ENCODE results near the gene FOXP1. TPM values are rescaled to one million over a fixed set of nuclear protein-coding genes. Genes with fewer than 3 reads are reported as not detected.

FOXP1 gene
- total and polyA plus RNA-seq, 9 of the 15 experiments (the other 6 are each of a cell fraction or from before 2014, with no cell fraction given), result 7.7 to 34.5 (median 13.7) TPM

- no TSS peak for BruUV-seq (replicated peaks)
- DNase-seq (ENCODE audit: extremely low read depth in 1 of 4, low spot score in 3 of 4), result no peak
- Histone ChIP-seq H3K4me2 (ENCODE audit: insufficient read depth, low read length) (no peak overlapping the region), H2AFZ (ENCODE audit: low read depth, low read length) (no peak overlapping the region), H3K9me3 (replicated peaks; ENCODE audit: control insufficient read depth, insufficient read depth, low read depth, low read length) (no peaks in the 10 kb centered on the region), H3K9me1 (ENCODE audit: control insufficient read depth, insufficient read depth, low read length) (no peaks in the 10 kb centered on the region), H3K4me1 (replicated peaks in 1 of 2; ENCODE audit: control insufficient read depth in 2 of 2, insufficient read depth in 2 of 2, low read length in 2 of 2) (no peaks in the 10 kb centered on the region; a peak in 1 of 5 replicates), H4K20me1 (replicated peaks; ENCODE audit: control insufficient read depth, insufficient read depth, low read length) (no peaks in the 10 kb centered on the region), H3K79me2 (ENCODE audit: control insufficient read depth, insufficient read depth, low read length) (no peaks in the 10 kb centered on the region), H3K27me3 (ENCODE audit: control insufficient read depth in 2 of 2, insufficient read depth in 2 of 2, low read length in 2 of 2) (no peaks in the 10 kb centered on the region), H3K36me3 (ENCODE audit: control insufficient read depth, insufficient read depth, low read length) (no peaks in the 10 kb centered on the region), H3K27ac (ENCODE audit: extremely low read depth, low read depth, low read length) (no peak overlapping the region), H3K9ac (ENCODE audit: insufficient read depth in 1 of 2, low read depth in 2 of 2, low read length in 2 of 2) (no peak overlapping the region), H3K4me3 (no peak overlapping the region)
- in situ Hi-C loops (cut with MboI) (no loop called here), intact Hi-C loops (cut with micrococcal nuclease) (no loop called here)
- ChIA-PET POLR2A (interaction anchor here (0.6 kb wide), 1 partner anchor 10 kb away, joined by 4 read pairs; no protein-coding TSS in a partner anchor), CTCF (ENCODE audit: low intra/inter-chr PET ratio) (no interaction called here)
- FAIRE-seq, result no peak
- WGBS (ENCODE audit: insufficient coverage, low coverage, missing lambda C conversion rate), result 85% methylated on average over 7 of the region's 7 CpGs
- ATAC-seq, result no peak
- no peak for TF ChIP-seq RFX5 (IDR thresholded peaks at IDR 0.05; ENCODE audit: low read depth, low read length)
- TF ChIP-seq ZFP36 (IDR thresholded peaks at IDR 0.05; ENCODE audit: low read depth, low read length, partially characterized antibody), result peak; percentile 48
These were observed 152.5 kb downstream of the FOXP1 start for GRCh38 chr3:71430941-71431552.

- H3K4me3 ChIP-seq, result no peak overlapping the region
- H3K79me2 ChIP-seq (ENCODE audit: control insufficient read depth, insufficient read depth, low read length), result no peaks in the 10 kb centered on the region
- DNase-seq (ENCODE audit: extremely low read depth in 1 of 4, low spot score in 3 of 4) (no peak), ATAC-seq (no peak), FAIRE-seq (no peak)
- H3K36me3 ChIP-seq (ENCODE audit: control insufficient read depth, insufficient read depth, low read length), result no peaks in the 10 kb centered on the region
- H3K9ac ChIP-seq (ENCODE audit: insufficient read depth in 1 of 2, low read depth in 2 of 2, low read length in 2 of 2), result no peak overlapping the region
- H2AFZ ChIP-seq (ENCODE audit: low read depth, low read length), result no peak overlapping the region
- H3K4me2 ChIP-seq (ENCODE audit: insufficient read depth, low read length), result no peak overlapping the region
- no peaks in the 10 kb centered on the region; a peak in 1 of 5 replicates for H3K4me1 ChIP-seq (replicated peaks in 1 of 2; ENCODE audit: control insufficient read depth in 2 of 2, insufficient read depth in 2 of 2, low read length in 2 of 2)
- POLR2A ChIA-PET, result no interaction called here
- no peaks in the 10 kb centered on the region for H3K9me1 ChIP-seq (ENCODE audit: control insufficient read depth, insufficient read depth, low read length)
- TF ChIP-seq RFX1 (IDR thresholded peaks at IDR 0.05), result no peak
- no peak for TF ChIP-seq NCOA4 (IDR thresholded peaks at IDR 0.05; ENCODE audit: partially characterized antibody)
- no peak for TF ChIP-seq IFI16 (CRISPR knock-in tag; IDR thresholded peaks at IDR 0.05)
- TF ChIP-seq FIP1L1 (IDR thresholded peaks at IDR 0.05; ENCODE audit: low read depth, low read length, poor library complexity, severe bottlenecking), result no peak
- in situ Hi-C loops (cut with MboI) (no loop called here), intact Hi-C loops (cut with micrococcal nuclease) (no loop called here)
- CTCF ChIA-PET (ENCODE audit: low intra/inter-chr PET ratio), result no interaction called here
- H4K20me1 ChIP-seq (replicated peaks; ENCODE audit: control insufficient read depth, insufficient read depth, low read length), result no peaks in the 10 kb centered on the region
- no peak overlapping the region for H3K27ac ChIP-seq (ENCODE audit: extremely low read depth, low read depth, low read length)
- no TSS peak for BruUV-seq (replicated peaks)
- WGBS (ENCODE audit: insufficient coverage, low coverage, missing lambda C conversion rate), result 90% methylated on average over 5 of the region's 5 CpGs
- H3K9me3 ChIP-seq (replicated peaks; ENCODE audit: control insufficient read depth, insufficient read depth, low read depth, low read length), result no peaks in the 10 kb centered on the region
- H3K27me3 ChIP-seq (ENCODE audit: control insufficient read depth in 2 of 2, insufficient read depth in 2 of 2, low read length in 2 of 2), result no peaks in the 10 kb centered on the region
These were observed 153.9 kb downstream of the FOXP1 start for GRCh38 chr3:71429597-71429988.
